SK-N-SH (cell line): ENCODE measurements around the gene COX5A. TPM values are rescaled to one million over a fixed set of nuclear protein-coding genes. Genes with fewer than 3 reads are reported as not detected.

Source experiments
- CTCF ChIA-PET: fragments of 300-600, 350-600 bp; formaldehyde crosslinking; extraction: SDS; loops from one replicate; lab custom pipeline; 2021; lab: Yijun Ruan, JAX
- POLR2A ChIA-PET: fragments of 350-600 bp; sonication (Branson Sonifier 250); formaldehyde crosslinking; extraction: SDS; loops from one replicate; lab custom pipeline; 2020; ENCODE audit warnings: antibody characterized with exemption, inconsistent platforms; lab: Yijun Ruan, JAX
- DNase-seq: peaks from one replicate; pipeline ENCODE4 v3.0.0; 2012
- H2AFZ ChIP-seq: fragments of 200-600 bp; sonication (generic); 2 replicates; pipeline ENCODE4 v1.8.1; 2016; ENCODE audit warnings: antibody characterized with exemption, mild to moderate bottlenecking, low read depth
- H3F3A ChIP-seq: fragments of 200-600 bp; sonication (generic); replicated peaks from 2 replicates; pipeline ENCODE3; 2016; ENCODE audit warnings: antibody characterized with exemption, mild to moderate bottlenecking; ENCODE audit not compliant: insufficient read depth
- H3K27ac ChIP-seq, 2 experiments: fragments of 200-500 bp in 1 of 2; fragments of 200-600 bp in 1 of 2; sonication (Bioruptor generic) in 1 of 2; sonication (generic), shearing (Covaris generic) in 1 of 2; 2 replicates each; pipeline versions ENCODE4 v1.5.1 to v1.6.1; 2014 to 2016; ENCODE audit warnings: low read depth in 2 of 2, inconsistent platforms in 1 of 2, low read length in 1 of 2, mild to moderate bottlenecking in 1 of 2, mixed read lengths in 1 of 2
- H3K27me3 ChIP-seq: fragments of 200-600 bp; sonication (generic), shearing (Covaris generic); 2 replicates; pipeline ENCODE4 v1.6.1; 2016; ENCODE audit warnings: mixed run types; ENCODE audit not compliant: insufficient read depth
- H3K36me3 ChIP-seq, 2 experiments: fragments of 200-500 bp in 1 of 2; fragments of 200-600 bp in 1 of 2; sonication (Bioruptor generic) in 1 of 2; sonication (generic) in 1 of 2; replicated peaks in 1 of 2; 2 replicates each; pipeline versions ENCODE3 to v1.5.1; 2014 to 2016; ENCODE audit warnings: low read length in 1 of 2, mild to moderate bottlenecking in 1 of 2; ENCODE audit not compliant: insufficient read depth in 2 of 2, control insufficient read depth in 1 of 2
- H3K4me1 ChIP-seq, 2 experiments: fragments of 200-500 bp in 1 of 2; fragments of 200-600 bp in 1 of 2; sonication (Bioruptor generic) in 1 of 2; sonication (generic), shearing (Covaris generic) in 1 of 2; 2 replicates each; pipeline versions ENCODE4 v1.5.1 to v1.6.1; 2014 to 2016; ENCODE audit warnings: low read depth in 1 of 2, low read length in 1 of 2, mixed run types in 1 of 2; ENCODE audit not compliant: insufficient read depth in 2 of 2, control insufficient read depth in 1 of 2
- H3K4me2 ChIP-seq: fragments of 200-600 bp; sonication (generic), shearing (Covaris generic); 2 replicates; pipeline ENCODE4 v1.6.1; 2017; ENCODE audit warnings: mixed run types
- H3K4me3 ChIP-seq, 2 experiments: fragments of 200-500 bp in 1 of 2; fragments of 200-600 bp in 1 of 2; sonication (Bioruptor generic) in 1 of 2; sonication (generic), shearing (Covaris generic) in 1 of 2; 2 replicates each; pipeline versions ENCODE4 v1.5.1 to v1.8.1; 2014 to 2016; ENCODE audit warnings: low read depth in 2 of 2, inconsistent platforms in 1 of 2, low read length in 1 of 2, mild to moderate bottlenecking in 1 of 2, mixed read lengths in 1 of 2, moderate library complexity in 1 of 2
- H3K79me2 ChIP-seq: fragments of 200-600 bp; sonication (generic); 2 replicates; pipeline ENCODE4 v1.8.1; 2017; ENCODE audit warnings: mild to moderate bottlenecking; ENCODE audit not compliant: insufficient read depth
- H3K9ac ChIP-seq: fragments of 200-600 bp; sonication (generic); 2 replicates; pipeline ENCODE4 v1.6.1; 2017; ENCODE audit warnings: mixed run types
- H3K9me2 ChIP-seq: fragments of 200-600 bp; sonication (generic); 2 replicates; pipeline ENCODE4 v1.6.1; 2017; ENCODE audit warnings: mixed run types
- H3K9me3 ChIP-seq: fragments of 200-600 bp; sonication (generic); 2 replicates; pipeline ENCODE4 v1.6.1; 2017; ENCODE audit warnings: mixed run types, mild to moderate bottlenecking, moderate library complexity
- H4K20me1 ChIP-seq: fragments of 200-600 bp; sonication (generic); 2 replicates; pipeline ENCODE4 v1.6.1; 2017; ENCODE audit warnings: mild to moderate bottlenecking, mixed run types; ENCODE audit not compliant: insufficient read depth
- CHD2 ChIP-seq: fragments of 150-350 bp; IDR thresholded peaks from 2 replicates; pipeline ENCODE4 v1.6.1; 2018; ENCODE audit warnings: low read length; ENCODE audit not compliant: partially characterized antibody
- ELF1 ChIP-seq: IDR thresholded peaks from 2 replicates; pipeline ENCODE4 v1.4.0; 2012
- EZH2phosphoT487 ChIP-seq: fragments of 200-600 bp; sonication (generic); IDR thresholded peaks from 2 replicates; pipeline ENCODE4 v1.6.1; 2017; ENCODE audit warnings: low read depth, mixed run types, mild to moderate bottlenecking, antibody characterized with exemption, moderate library complexity, borderline replicate concordance
- GATA2 ChIP-seq: sonication (generic); formaldehyde crosslinking; IDR thresholded peaks from 2 replicates; pipeline ENCODE4 v1.5.0; 2020; ENCODE audit warnings: mild to moderate bottlenecking, missing genetic modification reagents
- MXI1 ChIP-seq: IDR thresholded peaks from 2 replicates; pipeline ENCODE4 v1.6.1; 2012; ENCODE audit warnings: mild to moderate bottlenecking, low read depth, low read length, improper control_type of control experiment
- NRF1 ChIP-seq: IDR thresholded peaks from 2 replicates; pipeline ENCODE4 v1.6.1; 2012; ENCODE audit warnings: low read depth, mild to moderate bottlenecking, low read length
- RFX5 ChIP-seq: IDR thresholded peaks from 2 replicates; pipeline ENCODE4 v1.6.1; 2012; ENCODE audit warnings: mild to moderate bottlenecking, improper control_type of control experiment, low read length
- RXRA ChIP-seq: IDR thresholded peaks from 2 replicates; pipeline ENCODE4 v1.4.0; 2012; ENCODE audit warnings: low read depth, mild to moderate bottlenecking, borderline replicate concordance
- YY1 ChIP-seq: IDR thresholded peaks from 2 replicates; pipeline ENCODE4 v1.4.0; 2012; ENCODE audit warnings: low read depth, mild to moderate bottlenecking
- WGBS: methylation state at CpG from one replicate; pipeline ENCODE4 v1.1.6; 2017; ENCODE audit warnings: low lambda C conversion rate; 5-methylcytosine and 5-hydroxymethylcytosine counted together
- polyA plus RNA-seq, 3 experiments: library from polyadenylated mRNA; depleted of rRNA; stranded (reverse); fragments of >200 nt; gene quantifications; 2 replicates each; pipeline ENCODE4 v1.2.3, GENCODE V29; 2012
- TF ChIP-seq, protein P1 (sequence below): IDR thresholded peaks from 2 replicates; pipeline ENCODE4 v1.6.1; 2012; ENCODE audit warnings: mild to moderate bottlenecking, low read depth, low read length, moderate library complexity
- TF ChIP-seq, protein P2 (sequence below): IDR thresholded peaks from 2 replicates; pipeline ENCODE4 v1.4.0; 2012; ENCODE audit warnings: low read depth, borderline replicate concordance
- TF ChIP-seq, protein P3 (sequence below): fragments of 150-350 bp; IDR thresholded peaks from 2 replicates; pipeline ENCODE4 v1.6.1; 2016; ENCODE audit warnings: mild to moderate bottlenecking, low read depth, low read length
- TF ChIP-seq, protein P4 (sequence below): fragments of 200-600 bp; sonication (generic); IDR thresholded peaks from 2 replicates; pipeline ENCODE4 v1.6.1; 2017; ENCODE audit warnings: antibody characterized with exemption, mild to moderate bottlenecking, moderate library complexity
- TF ChIP-seq, protein P5 (sequence below): IDR thresholded peaks from 2 replicates; pipeline ENCODE4 v1.4.0; 2012; ENCODE audit warnings: low read depth, borderline replicate concordance

Gene COX5A
- polyA plus RNA-seq, 1 of the 3 experiments (the other 2 are of a cell fraction), result 158 TPM

DNA sequence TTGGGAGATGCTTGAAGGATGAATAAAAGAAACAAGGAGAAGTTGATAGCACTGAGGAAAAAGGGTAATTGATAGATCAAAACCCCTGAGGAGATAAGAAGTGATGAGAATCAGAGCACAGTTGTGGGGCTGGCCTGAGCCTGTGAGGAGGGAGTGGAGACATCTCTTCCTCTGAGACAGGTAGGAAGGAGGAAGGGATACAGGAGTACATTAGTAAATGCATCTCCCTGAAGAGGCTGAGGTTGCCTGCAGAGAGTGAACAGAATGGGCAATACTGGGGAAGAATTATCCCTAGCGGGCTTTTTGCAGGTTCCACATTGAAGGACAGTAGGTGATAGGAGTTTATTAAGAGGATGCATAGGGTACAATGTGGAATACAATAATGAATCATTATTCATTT lies 40.2 kb upstream of the COX5A start:
- no peak overlapping the region for H2AFZ ChIP-seq
- H3K9me2 ChIP-seq, result no peaks in the 10 kb centered on the region
- H3K27ac ChIP-seq, result no peak overlapping the region
- H3F3A ChIP-seq, result peaks cover 5% of the 10 kb centered on the region
- CTCF ChIA-PET, result interaction anchor here (0.7 to 1.4 kb wide), 5 partner anchors 10 to 45 kb away, joined by 3 to 9 read pairs (median 3); partner anchors contain the start of gene PPCDC
- peaks cover 0 to 4% of the 10 kb centered on the region in 2 experiments; a peak in 1 of 4 replicates for H3K4me1 ChIP-seq
- no peak overlapping the region for H3K4me3 ChIP-seq
- H3K79me2 ChIP-seq, result no peaks in the 10 kb centered on the region
- no peak overlapping the region for H3K4me2 ChIP-seq
- TF ChIP-seq RXRA, result no peak
- TF ChIP-seq NRF1, result no peak
- no peak for TF ChIP-seq YY1
- no peak for TF ChIP-seq GATA2 (CRISPR knock-in tag)
- TF ChIP-seq EZH2phosphoT487, result no peak
- TF ChIP-seq, protein P1, sequence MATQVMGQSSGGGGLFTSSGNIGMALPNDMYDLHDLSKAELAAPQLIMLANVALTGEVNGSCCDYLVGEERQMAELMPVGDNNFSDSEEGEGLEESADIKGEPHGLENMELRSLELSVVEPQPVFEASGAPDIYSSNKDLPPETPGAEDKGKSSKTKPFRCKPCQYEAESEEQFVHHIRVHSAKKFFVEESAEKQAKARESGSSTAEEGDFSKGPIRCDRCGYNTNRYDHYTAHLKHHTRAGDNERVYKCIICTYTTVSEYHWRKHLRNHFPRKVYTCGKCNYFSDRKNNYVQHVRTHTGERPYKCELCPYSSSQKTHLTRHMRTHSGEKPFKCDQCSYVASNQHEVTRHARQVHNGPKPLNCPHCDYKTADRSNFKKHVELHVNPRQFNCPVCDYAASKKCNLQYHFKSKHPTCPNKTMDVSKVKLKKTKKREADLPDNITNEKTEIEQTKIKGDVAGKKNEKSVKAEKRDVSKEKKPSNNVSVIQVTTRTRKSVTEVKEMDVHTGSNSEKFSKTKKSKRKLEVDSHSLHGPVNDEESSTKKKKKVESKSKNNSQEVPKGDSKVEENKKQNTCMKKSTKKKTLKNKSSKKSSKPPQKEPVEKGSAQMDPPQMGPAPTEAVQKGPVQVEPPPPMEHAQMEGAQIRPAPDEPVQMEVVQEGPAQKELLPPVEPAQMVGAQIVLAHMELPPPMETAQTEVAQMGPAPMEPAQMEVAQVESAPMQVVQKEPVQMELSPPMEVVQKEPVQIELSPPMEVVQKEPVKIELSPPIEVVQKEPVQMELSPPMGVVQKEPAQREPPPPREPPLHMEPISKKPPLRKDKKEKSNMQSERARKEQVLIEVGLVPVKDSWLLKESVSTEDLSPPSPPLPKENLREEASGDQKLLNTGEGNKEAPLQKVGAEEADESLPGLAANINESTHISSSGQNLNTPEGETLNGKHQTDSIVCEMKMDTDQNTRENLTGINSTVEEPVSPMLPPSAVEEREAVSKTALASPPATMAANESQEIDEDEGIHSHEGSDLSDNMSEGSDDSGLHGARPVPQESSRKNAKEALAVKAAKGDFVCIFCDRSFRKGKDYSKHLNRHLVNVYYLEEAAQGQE, result no peak
- no peak for TF ChIP-seq MXI1
- TF ChIP-seq, protein P2, sequence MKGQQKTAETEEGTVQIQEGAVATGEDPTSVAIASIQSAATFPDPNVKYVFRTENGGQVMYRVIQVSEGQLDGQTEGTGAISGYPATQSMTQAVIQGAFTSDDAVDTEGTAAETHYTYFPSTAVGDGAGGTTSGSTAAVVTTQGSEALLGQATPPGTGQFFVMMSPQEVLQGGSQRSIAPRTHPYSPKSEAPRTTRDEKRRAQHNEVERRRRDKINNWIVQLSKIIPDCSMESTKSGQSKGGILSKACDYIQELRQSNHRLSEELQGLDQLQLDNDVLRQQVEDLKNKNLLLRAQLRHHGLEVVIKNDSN, result no peak
- no peak for TF ChIP-seq RFX5
- TF ChIP-seq, protein P3, sequence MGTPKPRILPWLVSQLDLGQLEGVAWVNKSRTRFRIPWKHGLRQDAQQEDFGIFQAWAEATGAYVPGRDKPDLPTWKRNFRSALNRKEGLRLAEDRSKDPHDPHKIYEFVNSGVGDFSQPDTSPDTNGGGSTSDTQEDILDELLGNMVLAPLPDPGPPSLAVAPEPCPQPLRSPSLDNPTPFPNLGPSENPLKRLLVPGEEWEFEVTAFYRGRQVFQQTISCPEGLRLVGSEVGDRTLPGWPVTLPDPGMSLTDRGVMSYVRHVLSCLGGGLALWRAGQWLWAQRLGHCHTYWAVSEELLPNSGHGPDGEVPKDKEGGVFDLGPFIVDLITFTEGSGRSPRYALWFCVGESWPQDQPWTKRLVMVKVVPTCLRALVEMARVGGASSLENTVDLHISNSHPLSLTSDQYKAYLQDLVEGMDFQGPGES, result no peak
- TF ChIP-seq, protein P4, sequence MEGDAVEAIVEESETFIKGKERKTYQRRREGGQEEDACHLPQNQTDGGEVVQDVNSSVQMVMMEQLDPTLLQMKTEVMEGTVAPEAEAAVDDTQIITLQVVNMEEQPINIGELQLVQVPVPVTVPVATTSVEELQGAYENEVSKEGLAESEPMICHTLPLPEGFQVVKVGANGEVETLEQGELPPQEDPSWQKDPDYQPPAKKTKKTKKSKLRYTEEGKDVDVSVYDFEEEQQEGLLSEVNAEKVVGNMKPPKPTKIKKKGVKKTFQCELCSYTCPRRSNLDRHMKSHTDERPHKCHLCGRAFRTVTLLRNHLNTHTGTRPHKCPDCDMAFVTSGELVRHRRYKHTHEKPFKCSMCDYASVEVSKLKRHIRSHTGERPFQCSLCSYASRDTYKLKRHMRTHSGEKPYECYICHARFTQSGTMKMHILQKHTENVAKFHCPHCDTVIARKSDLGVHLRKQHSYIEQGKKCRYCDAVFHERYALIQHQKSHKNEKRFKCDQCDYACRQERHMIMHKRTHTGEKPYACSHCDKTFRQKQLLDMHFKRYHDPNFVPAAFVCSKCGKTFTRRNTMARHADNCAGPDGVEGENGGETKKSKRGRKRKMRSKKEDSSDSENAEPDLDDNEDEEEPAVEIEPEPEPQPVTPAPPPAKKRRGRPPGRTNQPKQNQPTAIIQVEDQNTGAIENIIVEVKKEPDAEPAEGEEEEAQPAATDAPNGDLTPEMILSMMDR, result no peak
- TF ChIP-seq, protein P5, sequence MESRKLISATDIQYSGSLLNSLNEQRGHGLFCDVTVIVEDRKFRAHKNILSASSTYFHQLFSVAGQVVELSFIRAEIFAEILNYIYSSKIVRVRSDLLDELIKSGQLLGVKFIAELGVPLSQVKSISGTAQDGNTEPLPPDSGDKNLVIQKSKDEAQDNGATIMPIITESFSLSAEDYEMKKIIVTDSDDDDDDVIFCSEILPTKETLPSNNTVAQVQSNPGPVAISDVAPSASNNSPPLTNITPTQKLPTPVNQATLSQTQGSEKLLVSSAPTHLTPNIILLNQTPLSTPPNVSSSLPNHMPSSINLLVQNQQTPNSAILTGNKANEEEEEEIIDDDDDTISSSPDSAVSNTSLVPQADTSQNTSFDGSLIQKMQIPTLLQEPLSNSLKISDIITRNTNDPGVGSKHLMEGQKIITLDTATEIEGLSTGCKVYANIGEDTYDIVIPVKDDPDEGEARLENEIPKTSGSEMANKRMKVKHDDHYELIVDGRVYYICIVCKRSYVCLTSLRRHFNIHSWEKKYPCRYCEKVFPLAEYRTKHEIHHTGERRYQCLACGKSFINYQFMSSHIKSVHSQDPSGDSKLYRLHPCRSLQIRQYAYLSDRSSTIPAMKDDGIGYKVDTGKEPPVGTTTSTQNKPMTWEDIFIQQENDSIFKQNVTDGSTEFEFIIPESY, result no peak
- no peak for TF ChIP-seq CHD2
- TF ChIP-seq ELF1, result no peak
- no peak overlapping the region for H3K9ac ChIP-seq
- no peaks in the 10 kb centered on the region for H3K27me3 ChIP-seq
- POLR2A ChIA-PET, result interaction anchor here (2.2 kb wide), 1 partner anchor 21 kb away, joined by 8 read pairs; the partner anchor contains the start of gene RPP25
- 94% methylated on average over 1 of the region's 1 CpG for WGBS
- H3K36me3 ChIP-seq, result no peaks in the 10 kb centered on the region
- no peaks in the 10 kb centered on the region for H4K20me1 ChIP-seq
- H3K9me3 ChIP-seq, result no peaks in the 10 kb centered on the region
- DNase-seq, result no peak
